Endothelial cell of umbilical vein (primary cell): ENCODE data around the gene DDHD1. TPM values are rescaled to one million over a fixed set of nuclear protein-coding genes. Genes with fewer than 3 reads are reported as not detected.

Experiments
- BruUV-seq: library from RNA; stranded (reverse); fragments of 400-500 nt; replicated peaks from 2 replicates; lab custom pipeline; 2021; lab: Mats Ljungman, UMichigan
- CTCF ChIA-PET: fragments of 300-600, 350-600 bp; sonication (Branson Sonifier 250); formaldehyde crosslinking; loops from one replicate; lab custom pipeline; 2021; ENCODE audit warnings: antibody characterized with exemption, inconsistent platforms; lab: Charles Lee
- POLR2A ChIA-PET: fragments of 300-600, 350-600 bp; sonication (Branson Sonifier 250); formaldehyde crosslinking; loops from one replicate; lab custom pipeline; 2021; ENCODE audit warnings: antibody characterized with exemption, inconsistent platforms; lab: Charles Lee
- DNase-seq: peaks from one replicate; pipeline ENCODE4 v3.0.0-alpha.2; 2011; ENCODE audit warnings: low read depth, low spot score
- FAIRE-seq: peaks from 2 replicates; lab custom pipeline; 2011; peaks lifted over from hg19 to GRCh38; lab: Jason Lieb, UNC
- H2AFZ ChIP-seq: 2 replicates; pipeline ENCODE4 v1.6.0; 2012; ENCODE audit warnings: low read depth, low read length, control low read depth, inconsistent platforms
- H3K27ac ChIP-seq: 2 replicates; pipeline ENCODE4 v1.5.1; 2011; ENCODE audit warnings: low read depth, mild to moderate bottlenecking, control low read depth, low read length, moderate library complexity; ENCODE audit not compliant: insufficient read depth
- H3K27me3 ChIP-seq, 2 experiments: 2 replicates each; pipeline versions ENCODE4 v1.6.0 to v1.6.1; 2011; ENCODE audit warnings: low read length in 2 of 2, mixed read lengths in 1 of 2; ENCODE audit not compliant: control insufficient read depth in 2 of 2, insufficient read depth in 2 of 2
- H3K36me3 ChIP-seq, 2 experiments: 2 replicates in 1 of 2; 3 replicates in 1 of 2; pipeline ENCODE4 v1.5.1; 2011; ENCODE audit warnings: low read length in 2 of 2, mild to moderate bottlenecking in 1 of 2, moderate library complexity in 1 of 2; ENCODE audit not compliant: control insufficient read depth in 2 of 2, insufficient read depth in 2 of 2; ENCODE audit errors: extremely low read depth in 1 of 2
- H3K4me1 ChIP-seq: 3 replicates; pipeline ENCODE4 v1.5.1; 2011; ENCODE audit warnings: mild to moderate bottlenecking, low read length; ENCODE audit not compliant: control insufficient read depth, insufficient read depth; ENCODE audit errors: extremely low read depth
- H3K4me2 ChIP-seq: 2 replicates; pipeline ENCODE4 v1.6.1; 2011; ENCODE audit warnings: low read length, control low read depth, mixed read lengths; ENCODE audit not compliant: insufficient read depth
- H3K4me3 ChIP-seq, 3 experiments: fragments of 200-600 bp in 1 of 3; sonication (generic), shearing (Covaris generic) in 1 of 3; replicated peaks in 1 of 3; 2 replicates each; pipeline ENCODE4 v1.5.1; 2011 to 2016; ENCODE audit warnings: control low read depth in 3 of 3, low read length in 3 of 3, mild to moderate bottlenecking in 2 of 3, inconsistent platforms in 1 of 3, low read depth in 1 of 3, moderate library complexity in 1 of 3; ENCODE audit not compliant: insufficient read depth in 1 of 3
- H3K79me2 ChIP-seq: 2 replicates; pipeline ENCODE4 v1.6.0; 2012; ENCODE audit warnings: low read length, inconsistent platforms; ENCODE audit not compliant: control insufficient read depth, insufficient read depth
- H3K9ac ChIP-seq: replicated peaks from 2 replicates; pipeline ENCODE3; 2011; ENCODE audit warnings: low read length, control low read depth; ENCODE audit not compliant: insufficient read depth; ENCODE audit errors: extremely low read depth
- H3K9me1 ChIP-seq: replicated peaks from 3 replicates; pipeline ENCODE4 v1.6.0; 2011; ENCODE audit warnings: mild to moderate bottlenecking, low read length; ENCODE audit not compliant: control insufficient read depth, insufficient read depth; ENCODE audit errors: extremely low read depth
- H3K9me3 ChIP-seq: replicated peaks from 2 replicates; pipeline ENCODE4 v1.5.1; 2012; ENCODE audit warnings: low read length, inconsistent platforms; ENCODE audit not compliant: control insufficient read depth, insufficient read depth
- H4K20me1 ChIP-seq: replicated peaks from 2 replicates; pipeline ENCODE3; 2011; ENCODE audit warnings: mild to moderate bottlenecking, low read length; ENCODE audit not compliant: control insufficient read depth, insufficient read depth; ENCODE audit errors: extremely low read depth
- CTCF ChIP-seq, 2 donors: IDR thresholded peaks; 1 replicate in 1 of 2; 2 replicates in 1 of 2; pipeline ENCODE4 v1.5.1; 2011; ENCODE audit warnings: low read length in 2 of 2, mild to moderate bottlenecking in 2 of 2, moderate library complexity in 2 of 2, control low read depth in 1 of 2, inconsistent platforms in 1 of 2, low read depth in 1 of 2; ENCODE audit not compliant: insufficient read depth in 1 of 2; ENCODE audit errors: extremely low read depth in 1 of 2
- EZH2 ChIP-seq: IDR thresholded peaks from 2 replicates; pipeline ENCODE4 v1.6.1; 2012; ENCODE audit warnings: borderline replicate concordance, low read depth, mild to moderate bottlenecking, moderate library complexity, low read length, inconsistent platforms; ENCODE audit not compliant: severe bottlenecking
- FOS ChIP-seq: IDR thresholded peaks from 2 replicates; pipeline ENCODE4 v1.6.1; 2011; ENCODE audit warnings: mild to moderate bottlenecking, low read length, moderate library complexity, borderline replicate concordance; ENCODE audit not compliant: insufficient read depth
- GATA2 ChIP-seq: IDR thresholded peaks from 2 replicates; pipeline ENCODE4 v1.7.0; 2011; ENCODE audit warnings: low read depth, mild to moderate bottlenecking, moderate library complexity, mixed read lengths, low read length; ENCODE audit not compliant: insufficient read length, insufficient read depth
- JUN ChIP-seq: IDR thresholded peaks from 2 replicates; pipeline ENCODE4 v1.6.1; 2011; ENCODE audit warnings: borderline replicate concordance, low read depth; ENCODE audit not compliant: insufficient read length, insufficient read depth
- MAX ChIP-seq: IDR thresholded peaks from 2 replicates; pipeline ENCODE4 v1.6.1; 2011; ENCODE audit not compliant: insufficient read depth, insufficient read length
- MYC ChIP-seq: IDR thresholded peaks from one replicate; pipeline ENCODE4 v1.6.1; 2011; ENCODE audit warnings: mild to moderate bottlenecking, low read depth, low read length
- POLR2A ChIP-seq: IDR thresholded peaks from 2 replicates; pipeline ENCODE4 v1.6.1; 2012; ENCODE audit warnings: low read depth, mild to moderate bottlenecking, control low read depth, low read length
- POLR2AphosphoS5 ChIP-seq: IDR thresholded peaks from 2 replicates; pipeline ENCODE4 v1.6.1; 2012; ENCODE audit warnings: low read depth, mild to moderate bottlenecking, control low read depth, low read length, moderate library complexity; ENCODE audit not compliant: insufficient read depth
- dilution Hi-C: fragments of 300-500 bp; cut with MboI; formaldehyde crosslinking; loops from one replicate; pipeline ENCODE4 v1.15.0; 2019; ENCODE audit warnings: low sequenced_read_pairs; ENCODE audit not compliant: extremely low pct_ligation_motif_present
- intact Hi-C: fragments of 100-400 bp; cut with micrococcal nuclease; formaldehyde crosslinking; loops from one replicate; pipeline ENCODE4 v1.10.0; 2022
- polyA plus RNA-seq, 4 experiments: library from polyadenylated mRNA; depleted of rRNA in 3 of 4; stranded (reverse) in 3 of 4; unstranded in 1 of 4; fragments of >200 nt; gene quantifications; 2 replicates each; pipeline versions ENCODE4 v1.2.1 to v1.2.3, GENCODE V29; 2011 to 2012; ENCODE audit warnings: missing spikeins in 1 of 4
- total RNA-seq: library from RNA; stranded (reverse); gene quantifications from 2 replicates; pipeline ENCODE4 v1.2.3, GENCODE V29; 2021

The DDHD1 gene
- total and polyA plus RNA-seq, 2 donors (not counting 3 experiments of a cell fraction or from before 2014, with no cell fraction given), result 2.7 to 12.4 TPM

GRCh38 chr14:53062856-53063255 is 90.3 kb downstream of the DDHD1 start:
- H3K4me3 ChIP-seq, result no peak overlapping the region
- no peaks in the 10 kb centered on the region for H4K20me1 ChIP-seq
- no peak overlapping the region for H3K27ac ChIP-seq
- no peaks in the 10 kb centered on the region for H3K36me3 ChIP-seq
- BruUV-seq, result no TSS peak
- H3K4me2 ChIP-seq, result no peak overlapping the region
- H3K27me3 ChIP-seq, result no peaks in the 10 kb centered on the region
- dilution Hi-C loops, result no loop called here
- no peaks in the 10 kb centered on the region for H3K9me3 ChIP-seq
- no peak for TF ChIP-seq MAX
- no peak for TF ChIP-seq CTCF (IDR thresholded peaks at IDR 0.05; ENCODE audit: extremely low read depth in 1 of 2, insufficient read depth in 1 of 2, low read depth in 1 of 2, low read length in 2 of 2)
- no peak for TF ChIP-seq GATA2
- no peak for TF ChIP-seq JUN
- no peak for TF ChIP-seq POLR2AphosphoS5
- no peak for TF ChIP-seq POLR2A
- TF ChIP-seq MYC, result no peak
- TF ChIP-seq FOS, result no peak
- no peak for TF ChIP-seq EZH2
- ChIA-PET CTCF (interaction anchor here (0.8 kb wide), 2 partner anchors 127 to 1285 kb away, joined by 3 read pairs; no protein-coding TSS in a partner anchor), POLR2A (no interaction called here)
- DNase-seq, result no peak
- peaks cover 9% of the 10 kb centered on the region for H3K4me1 ChIP-seq
- intact Hi-C loops, result no loop called here
- no peaks in the 10 kb centered on the region for H3K9me1 ChIP-seq
- H2AFZ ChIP-seq, result no peak overlapping the region
- no peak overlapping the region for H3K9ac ChIP-seq
- H3K79me2 ChIP-seq, result no peaks in the 10 kb centered on the region
- FAIRE-seq, result no peak
